ENCODE results near the gene SH3RF1.

SH3RF1 gene

DNA sequence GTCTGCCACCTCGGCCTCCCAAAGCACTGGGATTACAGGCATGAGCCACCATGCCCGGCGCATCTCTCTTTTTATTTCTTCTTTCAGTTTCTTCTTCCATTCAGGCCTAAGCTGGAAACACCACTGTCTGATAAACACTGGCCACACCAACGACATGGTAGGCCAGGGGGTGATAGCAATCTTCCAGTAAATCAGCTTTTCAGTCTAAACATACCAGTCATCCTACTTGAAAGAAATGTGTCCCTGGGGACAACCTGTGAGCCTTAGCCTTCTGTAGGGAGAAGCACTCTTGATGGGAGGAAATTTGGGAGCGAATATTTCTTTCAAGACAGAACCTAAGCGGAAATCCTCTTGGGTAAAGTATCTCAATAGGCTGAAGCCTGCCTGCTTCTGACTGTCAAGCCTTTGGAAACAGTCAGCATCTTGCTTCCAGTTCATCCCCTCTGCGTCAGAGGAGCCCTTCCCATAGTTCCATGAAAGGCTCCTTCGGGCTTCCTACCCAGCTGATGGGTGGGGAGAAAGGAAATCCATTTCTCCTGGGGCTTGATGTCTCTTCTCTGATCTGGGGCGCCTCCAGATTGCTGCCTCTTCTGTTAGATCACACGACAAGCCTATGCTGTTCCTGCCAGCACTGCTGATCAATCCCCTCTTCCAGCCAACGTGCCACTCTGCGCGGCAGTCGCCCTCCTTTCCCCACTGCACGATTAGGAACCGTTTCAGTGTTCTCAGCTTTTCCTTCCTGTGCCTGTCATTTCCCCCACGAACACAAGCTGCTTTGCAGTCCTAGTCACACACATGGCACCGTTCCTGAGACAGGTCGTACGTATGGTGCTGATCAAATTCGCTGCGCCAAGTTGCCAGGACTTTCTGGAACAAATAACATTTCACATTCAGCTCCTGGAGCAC, 211.2 kb downstream of the SH3RF1 start:
- Mint-ChIP-seq H3K4me1 (ENCODE audit: low read depth) (no peaks in the 10 kb centered on the region), H3K36me3 (ENCODE audit: low read depth) (no peaks in the 10 kb centered on the region), H3K9me3 (no peaks in the 10 kb centered on the region), H3K27ac (no peak overlapping the region), H3K27me3 (no peaks in the 10 kb centered on the region), H3K4me3 (no peak overlapping the region)
- no peak for DNase-seq

DNA sequence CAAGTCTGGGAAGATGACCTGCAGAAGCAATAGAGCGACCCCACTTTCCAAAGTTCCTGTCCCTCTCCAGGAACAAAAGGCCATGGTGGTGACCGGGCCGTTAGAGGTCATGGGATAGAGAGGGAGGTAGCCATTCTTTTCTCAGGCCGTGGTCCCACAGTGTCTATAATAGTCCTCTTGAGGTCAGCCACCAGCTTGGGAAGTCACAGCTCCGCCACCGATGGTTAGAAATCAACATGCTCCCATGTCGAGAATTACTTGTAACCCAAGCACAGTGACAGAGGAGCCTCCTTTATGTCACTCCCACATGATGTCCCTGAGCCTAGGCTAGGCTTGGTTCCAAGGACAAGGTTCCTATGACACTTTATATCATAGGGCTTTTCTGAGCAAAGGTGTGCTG, 212.4 kb downstream of the SH3RF1 start:
- H3K9me3 Mint-ChIP-seq: no peaks in the 10 kb centered on the region
- no peaks in the 10 kb centered on the region for H3K4me1 Mint-ChIP-seq (ENCODE audit: low read depth)
- no peaks in the 10 kb centered on the region for H3K27me3 Mint-ChIP-seq
- no peaks in the 10 kb centered on the region for H3K36me3 Mint-ChIP-seq (ENCODE audit: low read depth)
- no peak for DNase-seq
- H3K27ac Mint-ChIP-seq: no peak overlapping the region
- H3K4me3 Mint-ChIP-seq: no peak overlapping the region

DNA sequence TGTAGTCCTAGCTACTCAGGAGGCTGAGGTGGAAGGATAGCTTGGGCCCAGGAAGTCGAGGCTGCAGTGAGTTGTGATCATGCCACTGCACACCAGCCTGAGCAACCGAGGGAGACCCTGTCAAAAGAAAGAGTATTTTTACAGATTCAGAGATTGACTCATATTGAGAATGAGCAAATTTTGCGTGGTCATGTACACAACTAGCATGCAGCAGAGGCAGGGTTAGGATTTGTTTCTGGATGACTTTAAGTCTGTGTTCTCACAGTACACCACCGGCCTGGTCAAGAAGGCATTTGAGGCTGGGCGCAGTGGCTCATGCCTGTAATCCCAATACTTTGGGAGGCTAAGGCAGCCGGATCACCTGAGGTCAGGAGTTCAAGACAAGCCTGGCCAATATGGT, 215.9 kb downstream of the SH3RF1 start:
- DNase-seq: no peak
- Mint-ChIP-seq H3K9me3 (no peaks in the 10 kb centered on the region), H3K4me3 (no peak overlapping the region), H3K27ac (no peak overlapping the region), H3K27me3 (no peaks in the 10 kb centered on the region), H3K36me3 (ENCODE audit: low read depth) (no peaks in the 10 kb centered on the region), H3K4me1 (ENCODE audit: low read depth) (no peaks in the 10 kb centered on the region)

DNA sequence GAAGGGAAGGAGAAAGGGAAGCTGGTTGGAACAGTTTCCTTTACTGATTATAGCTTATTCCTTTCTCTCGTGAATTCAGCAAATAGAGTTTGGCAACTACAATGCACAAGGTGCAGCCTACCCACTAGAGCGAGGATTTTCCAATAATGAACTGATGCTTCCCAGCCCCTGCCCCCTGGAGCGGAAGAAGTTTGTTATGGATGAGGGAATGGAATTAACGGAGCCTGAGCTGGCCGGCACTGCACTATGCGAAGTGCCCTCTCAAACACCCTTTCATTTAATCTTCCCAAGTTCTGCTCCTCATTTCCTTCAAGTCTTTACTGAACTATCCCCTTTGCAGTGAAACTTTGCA, 218.2 kb downstream of the SH3RF1 start:
- Mint-ChIP-seq H3K9me3 (no peaks in the 10 kb centered on the region), H3K4me3 (no peak overlapping the region), H3K36me3 (ENCODE audit: low read depth) (no peaks in the 10 kb centered on the region), H3K27me3 (no peaks in the 10 kb centered on the region), H3K27ac (no peak overlapping the region), H3K4me1 (ENCODE audit: low read depth) (no peaks in the 10 kb centered on the region)
- no peak for DNase-seq

DNA sequence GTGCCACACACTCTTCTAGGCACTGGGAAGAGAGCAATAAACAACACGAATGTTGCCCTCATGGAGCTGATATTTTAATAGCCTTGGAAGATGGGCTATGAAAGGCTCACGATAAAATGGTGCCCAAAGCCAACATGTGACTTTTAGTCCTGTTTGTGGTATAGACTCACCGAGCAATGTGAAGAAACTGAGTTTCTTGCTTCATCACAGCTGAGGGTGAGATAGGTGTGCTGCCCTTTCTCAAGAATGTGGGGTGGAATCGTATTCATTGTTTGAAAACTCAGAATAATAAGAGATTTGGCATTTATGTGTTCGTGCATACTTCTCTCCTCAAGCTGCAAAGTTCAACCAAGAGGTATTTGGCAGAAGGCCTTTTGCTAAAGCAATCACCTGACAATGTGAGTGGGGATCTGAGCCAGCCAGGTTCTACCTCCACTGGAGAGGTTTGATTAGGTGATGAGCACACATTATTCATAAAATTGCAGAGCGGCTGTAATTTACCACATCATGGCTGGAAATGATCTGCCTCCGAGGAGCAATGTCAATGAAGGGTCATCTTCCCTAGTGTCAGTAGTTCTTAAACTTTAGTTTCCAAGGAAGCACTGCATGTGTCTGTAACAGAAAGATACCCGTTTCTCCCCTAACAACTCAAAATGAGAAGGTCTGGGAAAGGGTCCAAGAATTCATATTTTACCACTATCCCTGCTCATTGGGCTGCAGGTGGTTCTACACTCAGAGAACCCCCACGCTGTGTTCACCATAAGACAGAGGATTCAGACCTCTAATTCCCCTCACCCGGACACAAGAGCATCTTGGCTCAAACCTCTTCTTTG, 218.8 kb downstream of the SH3RF1 start:
- H3K9me3 Mint-ChIP-seq: no peaks in the 10 kb centered on the region
- H3K36me3 Mint-ChIP-seq (ENCODE audit: low read depth): no peaks in the 10 kb centered on the region
- H3K27ac Mint-ChIP-seq: no peak overlapping the region
- no peak overlapping the region for H3K4me3 Mint-ChIP-seq
- H3K4me1 Mint-ChIP-seq (ENCODE audit: low read depth): no peaks in the 10 kb centered on the region
- H3K27me3 Mint-ChIP-seq: no peaks in the 10 kb centered on the region
- DNase-seq: no peak

DNA sequence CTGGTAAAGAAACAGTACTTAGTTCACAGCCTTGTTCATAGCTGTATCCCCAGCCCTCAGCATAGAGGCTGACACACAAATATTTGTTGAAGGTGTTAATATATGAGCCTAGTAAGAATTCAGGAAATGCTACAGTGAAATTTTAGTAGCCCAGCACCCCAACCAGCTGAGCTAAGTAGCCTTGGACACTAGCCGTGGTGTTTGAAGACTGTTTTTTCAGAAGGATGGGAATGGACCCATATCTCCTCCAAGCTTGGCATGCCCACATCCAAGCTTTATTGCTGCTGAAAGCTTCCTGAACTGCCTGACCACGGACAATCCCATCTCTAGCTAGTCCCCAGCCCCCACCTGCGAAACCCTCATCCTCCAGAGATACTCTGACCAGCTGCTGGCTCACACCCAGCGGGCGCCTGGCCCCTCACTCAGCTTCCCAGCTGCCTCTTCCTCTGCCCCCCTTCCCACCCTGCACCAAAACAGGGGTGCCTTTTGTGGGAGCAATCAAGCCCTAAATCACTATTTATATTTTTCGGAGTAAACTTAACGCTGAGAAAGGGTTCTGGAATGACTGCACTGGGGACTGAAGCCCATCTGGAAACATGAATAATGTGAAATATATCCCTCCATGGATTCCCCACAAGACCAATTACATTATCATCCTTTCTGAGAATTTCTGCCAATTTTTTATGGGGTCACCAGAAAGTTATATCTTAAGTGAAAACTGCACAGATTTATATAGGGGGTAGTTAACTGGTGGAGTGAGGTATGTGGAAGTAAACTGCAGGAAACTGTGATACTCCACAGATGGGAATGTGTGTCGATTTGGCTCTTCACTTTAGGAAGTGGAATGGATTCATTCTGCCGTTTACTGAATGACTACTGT, 219.6 kb downstream of the SH3RF1 start:
- H3K9me3 Mint-ChIP-seq: no peaks in the 10 kb centered on the region
- no peaks in the 10 kb centered on the region for H3K27me3 Mint-ChIP-seq
- H3K4me3 Mint-ChIP-seq: no peak overlapping the region
- DNase-seq: no peak
- no peaks in the 10 kb centered on the region for H3K4me1 Mint-ChIP-seq (ENCODE audit: low read depth)
- H3K27ac Mint-ChIP-seq: no peak overlapping the region
- H3K36me3 Mint-ChIP-seq (ENCODE audit: low read depth): no peaks in the 10 kb centered on the region

DNA sequence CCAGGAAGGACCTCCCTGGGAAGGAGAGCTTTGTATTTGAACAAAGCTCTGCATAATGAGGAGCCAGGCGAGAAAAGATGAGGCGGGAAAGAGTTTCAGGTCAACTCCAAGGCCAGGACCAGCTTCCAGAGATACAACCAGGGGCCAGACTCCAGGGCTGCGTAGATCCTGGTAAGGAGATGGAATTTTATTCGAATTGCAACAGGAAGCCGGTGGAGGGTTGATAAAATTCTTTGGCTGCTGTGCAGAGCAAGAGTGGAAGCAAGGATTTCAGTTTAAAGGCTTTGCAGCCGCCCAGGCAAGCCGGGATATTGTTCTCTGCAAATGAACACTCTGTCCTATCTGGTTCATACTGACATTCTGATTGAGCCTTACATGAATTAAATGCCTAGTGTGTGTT, 220.5 kb downstream of the SH3RF1 start:
- Mint-ChIP-seq H3K27ac (no peak overlapping the region), H3K4me3 (no peak overlapping the region), H3K9me3 (no peaks in the 10 kb centered on the region), H3K36me3 (ENCODE audit: low read depth) (no peaks in the 10 kb centered on the region), H3K4me1 (ENCODE audit: low read depth) (no peaks in the 10 kb centered on the region), H3K27me3 (no peaks in the 10 kb centered on the region)
- DNase-seq: no peak

DNA sequence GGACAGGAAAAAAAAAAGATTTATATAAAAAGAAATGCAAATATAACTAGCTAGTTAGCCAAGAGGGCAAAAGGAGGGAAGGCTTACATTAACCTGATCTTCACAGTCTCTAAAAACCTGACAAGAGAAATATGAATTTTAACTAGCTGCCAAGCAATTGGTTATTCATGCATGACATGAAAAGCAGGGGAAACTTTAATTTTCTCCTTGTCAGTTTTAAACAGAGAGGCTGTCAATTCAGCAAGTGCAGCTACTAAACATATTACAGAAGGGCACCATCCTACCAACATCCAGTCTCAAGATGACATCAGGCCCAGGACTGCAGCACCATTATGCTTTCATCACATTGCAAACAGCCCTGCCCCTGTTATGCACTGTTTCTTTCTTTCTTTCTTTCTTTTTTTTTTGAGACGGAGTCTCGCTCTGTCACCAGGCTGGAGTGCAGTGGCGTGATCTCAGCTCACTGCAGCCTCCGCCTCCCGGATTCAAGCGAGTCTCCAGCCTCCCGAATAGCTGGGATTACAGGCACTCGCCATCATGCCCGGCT, 221.8 kb downstream of the SH3RF1 start:
- Mint-ChIP-seq H3K27ac (no peak overlapping the region), H3K36me3 (ENCODE audit: low read depth) (no peaks in the 10 kb centered on the region), H3K4me1 (ENCODE audit: low read depth) (no peaks in the 10 kb centered on the region), H3K4me3 (no peak overlapping the region), H3K9me3 (no peaks in the 10 kb centered on the region), H3K27me3 (no peaks in the 10 kb centered on the region)
- DNase-seq: no peak

DNA sequence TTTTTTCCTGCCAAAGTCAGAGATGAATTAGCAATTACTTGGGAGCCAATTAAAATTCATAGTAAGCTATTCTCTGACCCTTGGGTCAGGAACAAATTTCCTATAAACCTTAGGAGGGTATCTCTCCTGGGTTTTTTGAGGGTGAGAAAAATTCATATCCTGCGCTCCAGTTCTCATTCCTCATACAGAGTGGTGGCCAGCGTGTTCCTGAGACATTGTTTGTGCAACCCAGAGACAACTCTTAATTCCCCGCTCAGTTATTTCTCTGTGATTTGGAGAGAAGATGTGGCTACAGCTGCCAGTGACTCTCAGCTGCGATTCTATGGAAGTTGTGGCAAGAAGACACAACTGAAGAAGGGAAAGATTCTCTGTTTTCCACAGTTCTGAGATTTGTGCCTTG, 222.8 kb downstream of the SH3RF1 start:
- Mint-ChIP-seq H3K4me1 (ENCODE audit: low read depth) (no peaks in the 10 kb centered on the region), H3K36me3 (ENCODE audit: low read depth) (no peaks in the 10 kb centered on the region), H3K27ac (no peak overlapping the region), H3K27me3 (no peaks in the 10 kb centered on the region), H3K4me3 (no peak overlapping the region), H3K9me3 (no peaks in the 10 kb centered on the region)
- DNase-seq: no peak

DNA sequence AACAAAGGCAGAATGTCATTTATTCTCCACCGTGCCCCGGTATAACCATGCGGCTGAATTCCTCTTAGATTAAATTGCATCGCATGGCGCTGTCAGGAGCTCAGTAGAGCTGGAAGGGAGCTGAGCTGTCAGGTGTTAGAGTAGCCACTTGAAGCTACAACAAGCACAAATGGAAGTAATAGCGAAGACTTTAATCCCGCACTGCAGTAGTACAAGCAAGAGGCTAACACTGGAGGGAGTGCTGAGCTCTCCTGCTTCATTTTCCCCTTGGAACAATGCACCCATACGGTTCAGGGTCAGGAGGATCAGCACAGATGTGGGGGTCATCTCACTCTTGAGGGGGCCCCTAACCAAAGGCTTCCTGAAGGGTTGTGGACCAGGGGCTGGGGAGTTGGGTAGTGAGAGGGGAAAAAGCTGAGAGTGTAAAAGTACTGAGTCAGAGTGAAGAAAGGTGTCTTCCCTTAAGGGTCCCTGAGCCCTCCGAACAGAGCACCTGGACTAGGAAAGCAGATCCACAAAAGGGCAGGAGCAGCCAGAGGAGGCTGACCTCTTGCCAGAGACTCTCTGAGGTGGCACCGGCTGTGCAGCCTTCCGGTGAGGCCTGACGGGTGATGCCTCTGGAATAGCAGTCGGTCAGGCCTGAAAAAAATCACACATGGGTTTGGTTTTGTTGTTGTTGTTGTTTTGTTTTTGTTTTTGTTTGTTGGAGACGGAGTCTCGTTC, 224.7 kb downstream of the SH3RF1 start:
- DNase-seq: no peak
- H3K27me3 Mint-ChIP-seq: peaks cover 4% of the 10 kb centered on the region
- H3K27ac Mint-ChIP-seq: no peak overlapping the region
- no peak overlapping the region for H3K4me3 Mint-ChIP-seq
- H3K4me1 Mint-ChIP-seq (ENCODE audit: low read depth): no peaks in the 10 kb centered on the region
- H3K36me3 Mint-ChIP-seq (ENCODE audit: low read depth): no peaks in the 10 kb centered on the region
- H3K9me3 Mint-ChIP-seq: no peaks in the 10 kb centered on the region

DNA sequence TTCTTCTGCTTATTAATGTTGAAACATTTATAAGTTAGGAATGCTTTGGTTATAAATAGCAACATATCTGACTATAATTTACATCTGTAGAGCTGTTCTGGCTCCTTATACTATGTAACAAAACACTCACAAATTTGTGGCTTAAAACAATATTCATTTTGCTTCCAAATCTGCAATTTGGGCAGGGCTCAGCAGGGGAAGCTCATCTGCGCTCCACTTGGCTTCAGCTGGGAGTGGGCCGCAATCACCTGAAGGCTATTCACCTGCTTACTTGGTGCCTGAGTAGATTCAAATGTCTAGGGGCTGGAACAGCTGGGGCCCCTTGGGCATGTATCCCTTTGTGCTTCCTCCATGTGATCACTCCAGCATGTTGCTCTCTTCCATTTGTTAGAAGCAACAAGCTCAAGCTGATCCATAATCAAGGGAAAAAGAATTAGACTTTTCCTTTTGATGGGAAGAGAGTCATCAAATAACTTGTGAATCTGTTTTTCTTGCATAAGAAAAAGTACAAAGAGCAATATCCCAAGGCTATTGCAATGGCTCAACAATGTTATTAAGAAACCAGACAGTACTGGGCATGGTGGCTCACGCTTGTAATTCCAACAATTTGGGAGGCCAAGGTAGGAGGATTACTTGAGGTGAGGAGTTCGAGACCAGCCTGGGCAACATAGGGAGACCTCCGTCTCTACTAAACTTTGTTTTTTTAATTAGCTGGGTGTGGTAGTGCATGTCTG, 225.9 kb downstream of the SH3RF1 start:
- Mint-ChIP-seq H3K4me1 (ENCODE audit: low read depth) (no peaks in the 10 kb centered on the region), H3K27ac (no peak overlapping the region), H3K27me3 (peaks cover 4% of the 10 kb centered on the region), H3K9me3 (no peaks in the 10 kb centered on the region), H3K4me3 (no peak overlapping the region), H3K36me3 (ENCODE audit: low read depth) (no peaks in the 10 kb centered on the region)
- no peak for DNase-seq
